K562 (cell line): Measurements from ENCODE around the gene THYN1. TPM values are rescaled to one million over a fixed set of nuclear protein-coding genes. Genes with fewer than 3 reads are reported as not detected.

Experiments used
- HNRNPUL1 ChIP-seq: fragments of 200-400 bp; formaldehyde crosslinking; IDR thresholded peaks from 2 replicates; pipeline ENCODE4 v1.6.1; 2017; ENCODE audit warnings: low read length
- MCM7 ChIP-seq, 2 experiments: fragments of 450-650 bp; IDR thresholded peaks; 2 replicates each; pipeline ENCODE4 v1.6.1; 2016 to 2018
- MIER1 ChIP-seq: fragments of 450-650 bp; IDR thresholded peaks from 2 replicates; pipeline ENCODE4 v1.6.1; 2016; ENCODE audit warnings: antibody characterized with exemption, mild to moderate bottlenecking, low read depth
- U2AF2 ChIP-seq: fragments of 200-400 bp; formaldehyde crosslinking; optimal IDR thresholded peaks from 2 replicates; pipeline ENCODE3; 2017; ENCODE audit warnings: low read depth, mild to moderate bottlenecking, low read length
- polyA plus RNA-seq, 8 experiments: library from polyadenylated mRNA; depleted of rRNA in 4 of 8; stranded (reverse) in 5 of 8; unstranded in 3 of 8; fragments of >200 nt; fragmentation: Nextera tagmentation in 2 of 8; fragmentation: Illumina TruSeq in 1 of 8; extraction: Ambion mirVana in 2 of 8; extraction: Trizol in 1 of 8; gene quantifications; 2 replicates each; pipeline versions ENCODE4 v1.2.1 to v1.2.3, GENCODE V29; 2011 to 2014; ENCODE audit warnings: inconsistent platforms in 1 of 8, missing spikeins in 1 of 8
- total RNA-seq, 7 experiments: library from RNA; depleted of rRNA in 6 of 7; stranded (reverse); fragments of >200 nt in 6 of 7; fragmentation: Illumina TruSeq in 2 of 7; extraction: Trizol in 2 of 7; gene quantifications; 2 replicates each; pipeline versions ENCODE4 v1.2.1 to v1.2.3, GENCODE V29; 2011 to 2021; ENCODE audit warnings: low replicate concordance in 1 of 7
- TF ChIP-seq, protein P1 (sequence below): sonication (generic); formaldehyde crosslinking; IDR thresholded peaks from 2 replicates; pipeline ENCODE4 v1.8.0; 2022; ENCODE audit warnings: mild to moderate bottlenecking, missing genetic modification reagents
- TF ChIP-seq, protein P2 (sequence below): fragments of 450-650 bp; IDR thresholded peaks from 2 replicates; pipeline ENCODE4 v1.6.1; 2016; ENCODE audit warnings: low read depth, mild to moderate bottlenecking, moderate library complexity
- TF ChIP-seq, protein P3 (sequence below): fragments of 450-650 bp; formaldehyde crosslinking; IDR thresholded peaks from 2 replicates; pipeline ENCODE4 v1.4.0; 2020; ENCODE audit warnings: mild to moderate bottlenecking, moderate library complexity
- TF ChIP-seq, protein P4 (sequence below): fragments of 250-450 bp; sonication (Bioruptor Pico); IDR thresholded peaks from 2 replicates; pipeline ENCODE4 v1.8.0; 2022; ENCODE audit warnings: moderate library complexity, mild to moderate bottlenecking, inconsistent platforms
- TF ChIP-seq, protein P5 (sequence below): fragments of 150-350 bp; IDR thresholded peaks from 2 replicates; pipeline ENCODE4 v1.6.1; 2014; ENCODE audit warnings: low read depth, mild to moderate bottlenecking, low read length, borderline replicate concordance
- TF ChIP-seq, protein P6 (sequence below): fragments of 450-650 bp; IDR thresholded peaks from one replicate; pipeline ENCODE4 v1.6.1; 2018; ENCODE audit warnings: mild to moderate bottlenecking, moderate library complexity; ENCODE audit not compliant: partially characterized antibody
- TF ChIP-seq, protein P7 (sequence below): fragments of 450-650 bp; formaldehyde crosslinking; IDR thresholded peaks from 2 replicates; pipeline ENCODE4 v1.4.0; 2022; ENCODE audit warnings: missing genetic modification characterization

THYN1 gene
- total and polyA plus RNA-seq, 9 of the 15 experiments (the other 6 are each of a cell fraction or from before 2014, with no cell fraction given) = 54.9 to 279 (median 104) TPM

DNA sequence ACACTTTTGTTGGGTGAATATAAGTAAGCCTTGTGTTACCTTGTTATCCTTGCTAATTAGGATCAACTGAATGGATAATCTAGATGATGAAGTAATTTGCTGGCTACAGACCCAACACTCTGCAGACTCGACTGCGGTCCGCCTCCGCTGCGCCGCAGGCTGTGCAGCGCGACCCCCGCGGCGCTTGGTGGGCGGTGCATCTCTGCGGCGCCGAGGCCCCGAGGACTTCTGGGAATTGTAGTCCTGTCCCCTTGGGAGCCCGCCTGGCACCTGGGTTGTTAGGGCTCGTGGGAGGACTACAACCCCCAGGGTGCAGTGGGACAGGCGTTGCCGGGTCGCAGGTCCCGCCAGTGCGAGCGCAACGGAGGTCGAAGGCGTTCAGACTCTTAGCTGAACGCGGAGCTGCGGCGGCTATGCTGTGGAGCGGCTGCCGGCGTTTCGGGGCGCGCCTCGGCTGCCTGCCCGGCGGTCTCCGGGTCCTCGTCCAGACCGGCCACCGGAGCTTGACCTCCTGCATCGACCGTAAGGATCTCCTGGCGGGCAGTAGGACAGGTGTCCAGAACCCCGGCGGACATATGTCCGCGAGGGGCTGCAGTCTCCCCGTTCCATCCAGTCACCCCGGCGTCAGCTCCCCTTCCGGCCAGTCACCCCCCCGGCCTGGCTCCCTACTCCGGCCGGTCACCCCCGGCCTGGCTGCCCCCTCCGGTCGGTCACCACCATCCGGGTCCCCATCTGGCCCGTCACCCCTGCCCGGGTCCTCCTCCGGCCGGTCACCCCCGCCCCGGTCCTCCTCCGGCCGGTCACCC is at the start of gene THYN1, which contains the start of gene ACAD8 (continued):
- TF ChIP-seq, protein P1, sequence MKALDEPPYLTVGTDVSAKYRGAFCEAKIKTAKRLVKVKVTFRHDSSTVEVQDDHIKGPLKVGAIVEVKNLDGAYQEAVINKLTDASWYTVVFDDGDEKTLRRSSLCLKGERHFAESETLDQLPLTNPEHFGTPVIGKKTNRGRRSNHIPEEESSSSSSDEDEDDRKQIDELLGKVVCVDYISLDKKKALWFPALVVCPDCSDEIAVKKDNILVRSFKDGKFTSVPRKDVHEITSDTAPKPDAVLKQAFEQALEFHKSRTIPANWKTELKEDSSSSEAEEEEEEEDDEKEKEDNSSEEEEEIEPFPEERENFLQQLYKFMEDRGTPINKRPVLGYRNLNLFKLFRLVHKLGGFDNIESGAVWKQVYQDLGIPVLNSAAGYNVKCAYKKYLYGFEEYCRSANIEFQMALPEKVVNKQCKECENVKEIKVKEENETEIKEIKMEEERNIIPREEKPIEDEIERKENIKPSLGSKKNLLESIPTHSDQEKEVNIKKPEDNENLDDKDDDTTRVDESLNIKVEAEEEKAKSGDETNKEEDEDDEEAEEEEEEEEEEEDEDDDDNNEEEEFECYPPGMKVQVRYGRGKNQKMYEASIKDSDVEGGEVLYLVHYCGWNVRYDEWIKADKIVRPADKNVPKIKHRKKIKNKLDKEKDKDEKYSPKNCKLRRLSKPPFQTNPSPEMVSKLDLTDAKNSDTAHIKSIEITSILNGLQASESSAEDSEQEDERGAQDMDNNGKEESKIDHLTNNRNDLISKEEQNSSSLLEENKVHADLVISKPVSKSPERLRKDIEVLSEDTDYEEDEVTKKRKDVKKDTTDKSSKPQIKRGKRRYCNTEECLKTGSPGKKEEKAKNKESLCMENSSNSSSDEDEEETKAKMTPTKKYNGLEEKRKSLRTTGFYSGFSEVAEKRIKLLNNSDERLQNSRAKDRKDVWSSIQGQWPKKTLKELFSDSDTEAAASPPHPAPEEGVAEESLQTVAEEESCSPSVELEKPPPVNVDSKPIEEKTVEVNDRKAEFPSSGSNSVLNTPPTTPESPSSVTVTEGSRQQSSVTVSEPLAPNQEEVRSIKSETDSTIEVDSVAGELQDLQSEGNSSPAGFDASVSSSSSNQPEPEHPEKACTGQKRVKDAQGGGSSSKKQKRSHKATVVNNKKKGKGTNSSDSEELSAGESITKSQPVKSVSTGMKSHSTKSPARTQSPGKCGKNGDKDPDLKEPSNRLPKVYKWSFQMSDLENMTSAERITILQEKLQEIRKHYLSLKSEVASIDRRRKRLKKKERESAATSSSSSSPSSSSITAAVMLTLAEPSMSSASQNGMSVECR (CRISPR knock-in tag) = no peak
- TF ChIP-seq, protein P2, sequence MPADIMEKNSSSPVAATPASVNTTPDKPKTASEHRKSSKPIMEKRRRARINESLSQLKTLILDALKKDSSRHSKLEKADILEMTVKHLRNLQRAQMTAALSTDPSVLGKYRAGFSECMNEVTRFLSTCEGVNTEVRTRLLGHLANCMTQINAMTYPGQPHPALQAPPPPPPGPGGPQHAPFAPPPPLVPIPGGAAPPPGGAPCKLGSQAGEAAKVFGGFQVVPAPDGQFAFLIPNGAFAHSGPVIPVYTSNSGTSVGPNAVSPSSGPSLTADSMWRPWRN = no peak
- no peak for TF ChIP-seq MIER1
- TF ChIP-seq, protein P3, sequence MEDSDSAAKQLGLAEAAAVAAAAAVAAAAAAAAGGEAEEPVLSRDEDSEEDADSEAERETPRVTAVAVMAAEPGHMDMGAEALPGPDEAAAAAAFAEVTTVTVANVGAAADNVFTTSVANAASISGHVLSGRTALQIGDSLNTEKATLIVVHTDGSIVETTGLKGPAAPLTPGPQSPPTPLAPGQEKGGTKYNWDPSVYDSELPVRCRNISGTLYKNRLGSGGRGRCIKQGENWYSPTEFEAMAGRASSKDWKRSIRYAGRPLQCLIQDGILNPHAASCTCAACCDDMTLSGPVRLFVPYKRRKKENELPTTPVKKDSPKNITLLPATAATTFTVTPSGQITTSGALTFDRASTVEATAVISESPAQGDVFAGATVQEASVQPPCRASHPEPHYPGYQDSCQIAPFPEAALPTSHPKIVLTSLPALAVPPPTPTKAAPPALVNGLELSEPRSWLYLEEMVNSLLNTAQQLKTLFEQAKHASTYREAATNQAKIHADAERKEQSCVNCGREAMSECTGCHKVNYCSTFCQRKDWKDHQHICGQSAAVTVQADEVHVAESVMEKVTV (CRISPR knock-in tag) = no peak
- TF ChIP-seq, protein P4, sequence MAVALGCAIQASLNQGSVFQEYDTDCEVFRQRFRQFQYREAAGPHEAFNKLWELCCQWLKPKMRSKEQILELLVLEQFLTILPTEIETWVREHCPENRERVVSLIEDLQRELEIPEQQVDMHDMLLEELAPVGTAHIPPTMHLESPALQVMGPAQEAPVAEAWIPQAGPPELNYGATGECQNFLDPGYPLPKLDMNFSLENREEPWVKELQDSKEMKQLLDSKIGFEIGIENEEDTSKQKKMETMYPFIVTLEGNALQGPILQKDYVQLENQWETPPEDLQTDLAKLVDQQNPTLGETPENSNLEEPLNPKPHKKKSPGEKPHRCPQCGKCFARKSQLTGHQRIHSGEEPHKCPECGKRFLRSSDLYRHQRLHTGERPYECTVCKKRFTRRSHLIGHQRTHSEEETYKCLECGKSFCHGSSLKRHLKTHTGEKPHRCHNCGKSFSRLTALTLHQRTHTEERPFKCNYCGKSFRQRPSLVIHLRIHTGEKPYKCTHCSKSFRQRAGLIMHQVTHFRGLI (CRISPR knock-in tag) = no peak
- no peak for TF ChIP-seq U2AF2
- no peak for TF ChIP-seq HNRNPUL1
- TF ChIP-seq, protein P5, sequence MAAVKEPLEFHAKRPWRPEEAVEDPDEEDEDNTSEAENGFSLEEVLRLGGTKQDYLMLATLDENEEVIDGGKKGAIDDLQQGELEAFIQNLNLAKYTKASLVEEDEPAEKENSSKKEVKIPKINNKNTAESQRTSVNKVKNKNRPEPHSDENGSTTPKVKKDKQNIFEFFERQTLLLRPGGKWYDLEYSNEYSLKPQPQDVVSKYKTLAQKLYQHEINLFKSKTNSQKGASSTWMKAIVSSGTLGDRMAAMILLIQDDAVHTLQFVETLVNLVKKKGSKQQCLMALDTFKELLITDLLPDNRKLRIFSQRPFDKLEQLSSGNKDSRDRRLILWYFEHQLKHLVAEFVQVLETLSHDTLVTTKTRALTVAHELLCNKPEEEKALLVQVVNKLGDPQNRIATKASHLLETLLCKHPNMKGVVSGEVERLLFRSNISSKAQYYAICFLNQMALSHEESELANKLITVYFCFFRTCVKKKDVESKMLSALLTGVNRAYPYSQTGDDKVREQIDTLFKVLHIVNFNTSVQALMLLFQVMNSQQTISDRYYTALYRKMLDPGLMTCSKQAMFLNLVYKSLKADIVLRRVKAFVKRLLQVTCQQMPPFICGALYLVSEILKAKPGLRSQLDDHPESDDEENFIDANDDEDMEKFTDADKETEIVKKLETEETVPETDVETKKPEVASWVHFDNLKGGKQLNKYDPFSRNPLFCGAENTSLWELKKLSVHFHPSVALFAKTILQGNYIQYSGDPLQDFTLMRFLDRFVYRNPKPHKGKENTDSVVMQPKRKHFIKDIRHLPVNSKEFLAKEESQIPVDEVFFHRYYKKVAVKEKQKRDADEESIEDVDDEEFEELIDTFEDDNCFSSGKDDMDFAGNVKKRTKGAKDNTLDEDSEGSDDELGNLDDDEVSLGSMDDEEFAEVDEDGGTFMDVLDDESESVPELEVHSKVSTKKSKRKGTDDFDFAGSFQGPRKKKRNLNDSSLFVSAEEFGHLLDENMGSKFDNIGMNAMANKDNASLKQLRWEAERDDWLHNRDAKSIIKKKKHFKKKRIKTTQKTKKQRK = no peak
- TF ChIP-seq, protein P6, sequence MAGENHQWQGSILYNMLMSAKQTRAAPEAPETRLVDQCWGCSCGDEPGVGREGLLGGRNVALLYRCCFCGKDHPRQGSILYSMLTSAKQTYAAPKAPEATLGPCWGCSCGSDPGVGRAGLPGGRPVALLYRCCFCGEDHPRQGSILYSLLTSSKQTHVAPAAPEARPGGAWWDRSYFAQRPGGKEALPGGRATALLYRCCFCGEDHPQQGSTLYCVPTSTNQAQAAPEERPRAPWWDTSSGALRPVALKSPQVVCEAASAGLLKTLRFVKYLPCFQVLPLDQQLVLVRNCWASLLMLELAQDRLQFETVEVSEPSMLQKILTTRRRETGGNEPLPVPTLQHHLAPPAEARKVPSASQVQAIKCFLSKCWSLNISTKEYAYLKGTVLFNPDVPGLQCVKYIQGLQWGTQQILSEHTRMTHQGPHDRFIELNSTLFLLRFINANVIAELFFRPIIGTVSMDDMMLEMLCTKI = no peak
- TF ChIP-seq, protein P7, sequence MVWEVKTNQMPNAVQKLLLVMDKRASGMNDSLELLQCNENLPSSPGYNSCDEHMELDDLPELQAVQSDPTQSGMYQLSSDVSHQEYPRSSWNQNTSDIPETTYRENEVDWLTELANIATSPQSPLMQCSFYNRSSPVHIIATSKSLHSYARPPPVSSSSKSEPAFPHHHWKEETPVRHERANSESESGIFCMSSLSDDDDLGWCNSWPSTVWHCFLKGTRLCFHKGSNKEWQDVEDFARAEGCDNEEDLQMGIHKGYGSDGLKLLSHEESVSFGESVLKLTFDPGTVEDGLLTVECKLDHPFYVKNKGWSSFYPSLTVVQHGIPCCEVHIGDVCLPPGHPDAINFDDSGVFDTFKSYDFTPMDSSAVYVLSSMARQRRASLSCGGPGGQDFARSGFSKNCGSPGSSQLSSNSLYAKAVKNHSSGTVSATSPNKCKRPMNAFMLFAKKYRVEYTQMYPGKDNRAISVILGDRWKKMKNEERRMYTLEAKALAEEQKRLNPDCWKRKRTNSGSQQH (CRISPR knock-in tag) = no peak
- TF ChIP-seq MCM7 (IDR thresholded peaks at IDR 0.05) = no peak
